NCI-H1048 (cell line): ENCODE results near the gene BICC1.
"Not testable (repeated sequence)": the region's sequence is repeated elsewhere in the genome, so short reads cannot be mapped to it uniquely, and the experiment has no call there.

ENCODE experiments used
- DNase-seq: peaks from one replicate; lab custom pipeline; 2025; lab: John Stamatoyannopoulos, UW

The BICC1 gene

DNA sequence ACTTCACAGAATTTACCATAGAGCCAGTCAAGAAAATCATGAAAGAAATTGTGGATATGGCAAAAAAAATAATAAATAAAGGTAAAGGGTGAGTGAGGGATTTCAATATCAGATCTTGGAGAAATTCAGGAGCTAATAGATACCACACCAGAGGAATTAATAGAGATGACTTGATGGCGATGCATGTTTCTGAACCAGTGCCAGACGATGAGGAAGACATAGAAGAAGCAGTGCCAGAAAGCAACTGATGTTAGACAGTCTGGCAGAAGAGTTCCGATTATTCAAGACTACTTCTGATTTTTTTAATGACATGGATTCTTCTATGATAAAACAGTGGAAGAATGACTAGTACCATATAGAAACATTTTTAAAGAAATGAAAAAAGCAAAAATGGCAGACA lies 314.7 kb downstream of the BICC1 start:
- DNase-seq: no peak

DNA sequence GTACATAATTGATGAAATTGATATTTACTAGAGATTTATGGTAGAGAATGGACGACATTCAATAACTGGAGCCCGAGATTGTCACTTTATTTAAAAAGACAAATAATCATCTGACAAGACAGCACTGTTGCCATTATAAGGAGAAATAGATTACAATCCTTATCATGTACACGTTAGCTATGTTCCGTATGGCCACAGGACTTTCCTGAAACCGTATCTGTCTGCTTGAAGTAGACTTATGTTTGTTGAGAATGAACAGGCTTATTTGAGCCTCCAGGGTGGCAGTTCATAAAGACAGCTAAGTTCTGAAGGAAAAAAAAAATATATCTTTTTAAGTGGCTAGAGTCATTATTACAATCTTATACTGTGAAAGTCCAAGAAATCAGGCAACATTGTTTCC lies 317.2 kb downstream of the BICC1 start:
- no peak for DNase-seq

GRCh38 chr10:58830697-58831096 lies 318.0 kb downstream of the BICC1 start:
- DNase-seq: no peak

DNA sequence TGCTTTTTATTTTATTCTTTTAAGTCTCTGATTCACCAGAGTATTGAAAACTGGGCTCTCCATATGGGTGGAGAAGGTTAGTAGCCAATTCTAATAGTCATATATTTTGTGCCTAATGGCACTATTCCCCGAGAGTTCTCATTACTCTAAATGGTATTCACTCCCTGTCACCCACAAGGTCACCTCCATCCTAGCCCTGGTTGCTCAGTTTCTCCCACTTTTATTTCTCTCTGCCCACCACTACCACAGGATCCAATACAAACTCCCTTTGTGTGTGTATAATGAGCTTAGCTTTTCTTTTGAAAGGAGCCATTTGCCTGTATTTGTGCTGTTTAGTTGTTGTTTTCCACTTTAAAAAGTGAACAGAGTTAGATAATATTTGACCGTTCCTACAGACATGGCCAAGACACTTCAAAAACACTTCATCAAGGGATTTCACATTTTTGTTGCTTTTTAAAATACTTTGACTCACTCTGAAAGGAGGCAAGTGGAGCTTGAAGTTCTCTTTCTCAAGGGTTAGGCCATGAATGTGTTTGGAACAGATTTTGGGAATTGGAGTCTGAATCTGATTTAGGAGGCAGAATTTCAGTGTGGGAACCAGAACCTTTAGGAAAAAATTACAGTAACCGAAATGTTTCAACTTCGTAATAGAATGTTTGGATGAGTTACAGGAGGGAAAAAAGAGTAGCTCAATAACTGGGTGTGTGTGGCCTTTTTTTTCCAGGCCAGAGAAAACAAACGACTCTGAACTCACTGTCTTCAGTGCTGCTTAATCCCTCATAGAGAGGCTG lies 321.3 kb downstream of the BICC1 start:
- no peak for DNase-seq

GRCh38 chr10:58836176-58836700 lies 323.6 kb downstream of the BICC1 start:
- no peak for DNase-seq

DNA sequence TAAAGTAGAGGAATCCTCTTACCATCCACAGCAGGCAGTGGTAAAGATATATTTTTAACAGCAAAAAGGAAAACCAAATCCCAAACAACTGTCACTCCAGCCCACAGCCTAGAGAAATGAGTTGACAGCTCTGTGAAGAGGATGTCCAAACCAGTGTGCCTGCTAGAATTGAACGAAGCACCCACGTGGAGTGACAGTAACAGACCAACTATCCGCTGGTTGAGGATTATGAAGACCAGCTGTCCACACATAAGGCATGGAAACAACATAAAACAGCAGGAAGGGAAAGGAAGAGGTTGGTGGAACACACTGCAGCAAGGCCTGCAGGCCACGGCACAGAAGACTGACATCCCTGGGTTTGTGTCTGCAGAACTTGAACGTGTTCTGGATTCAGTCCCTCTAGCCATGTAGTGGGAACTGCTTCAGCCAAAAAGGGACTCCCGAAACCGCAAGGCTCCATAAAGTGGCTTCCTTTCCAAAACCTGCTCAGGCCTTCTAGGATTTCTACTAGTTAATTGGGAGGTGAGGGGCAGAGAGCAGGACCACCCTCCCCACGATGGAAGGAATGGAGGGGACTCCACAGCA lies 324.4 kb downstream of the BICC1 start:
- no peak for DNase-seq

DNA sequence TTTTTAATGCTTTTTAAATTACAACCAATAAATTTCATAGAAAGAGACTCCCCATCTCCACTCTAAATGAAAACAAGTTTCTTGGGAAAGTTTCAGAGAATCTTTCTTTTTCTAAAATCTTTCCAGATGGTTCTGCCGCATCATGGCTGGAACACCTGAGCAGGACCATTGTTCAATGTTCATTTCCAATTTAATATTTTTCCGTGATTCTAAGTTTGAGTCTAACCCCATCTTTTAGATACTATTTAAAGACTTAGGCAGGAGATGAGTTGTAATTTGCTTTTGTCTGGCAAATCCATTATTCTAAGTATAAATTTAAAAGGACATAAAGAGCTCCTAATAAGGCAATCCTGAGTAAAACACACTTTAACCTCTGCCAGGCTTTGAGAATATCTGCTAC lies 325.2 kb downstream of the BICC1 start:
- DNase-seq: no peak

GRCh38 chr10:58838561-58839208 lies 326.0 kb downstream of the BICC1 start:
- DNase-seq: no peak

- no peak for DNase-seq
Observed at GRCh38 chr10:58839771-58840170, 327.1 kb downstream of the BICC1 start.

DNA sequence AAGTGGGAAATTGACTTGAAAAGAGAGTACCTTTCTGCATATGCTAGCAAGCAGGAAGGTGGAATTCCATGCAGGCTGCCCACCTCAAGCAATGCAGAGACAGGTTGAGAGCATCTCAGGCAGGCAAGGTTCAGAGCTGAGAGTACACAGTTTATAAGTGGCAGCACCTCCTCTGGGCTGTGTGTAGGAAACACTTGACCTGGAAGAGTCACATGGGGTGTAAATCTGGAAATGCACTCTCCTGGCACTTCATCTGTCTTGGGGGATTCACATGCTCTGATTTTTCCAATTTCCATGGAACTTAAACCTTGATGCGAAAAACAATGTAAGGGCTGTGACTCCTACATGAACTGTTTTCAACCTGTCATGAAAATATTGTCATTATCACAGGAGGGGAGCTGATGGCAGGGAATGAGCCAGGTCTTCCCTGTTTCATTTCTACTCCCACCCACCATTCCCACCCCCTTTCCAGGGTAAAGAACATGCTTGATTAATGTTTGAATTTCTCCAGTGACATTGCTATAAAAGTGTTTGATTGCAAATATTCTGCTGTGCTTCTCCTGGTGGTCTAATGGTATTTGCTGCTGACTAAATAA lies 328.3 kb downstream of the BICC1 start:
- no peak for DNase-seq

- DNase-seq: no peak
Observed at GRCh38 chr10:58842860-58843376, 330.2 kb downstream of the BICC1 start.

DNA sequence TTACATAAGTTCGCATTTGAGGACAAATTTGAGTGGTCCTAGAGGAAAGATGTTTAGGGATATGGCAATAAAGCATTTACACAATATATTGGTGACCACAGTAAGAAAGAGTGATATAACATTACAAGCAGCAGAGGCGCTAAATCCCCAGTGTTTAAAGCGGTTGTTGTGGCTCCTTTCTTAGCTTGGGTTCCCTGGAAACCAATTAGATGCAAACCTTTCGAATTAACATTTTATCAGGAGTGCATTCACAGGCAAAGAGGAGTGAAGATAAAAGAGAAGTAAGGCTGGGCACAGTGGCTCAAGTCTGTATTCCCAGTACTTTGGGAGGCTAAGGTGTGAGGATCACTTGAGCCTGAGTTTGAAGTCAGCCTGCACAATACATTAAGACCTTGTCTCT lies 331.1 kb downstream of the BICC1 start:
- no peak for DNase-seq

DNA sequence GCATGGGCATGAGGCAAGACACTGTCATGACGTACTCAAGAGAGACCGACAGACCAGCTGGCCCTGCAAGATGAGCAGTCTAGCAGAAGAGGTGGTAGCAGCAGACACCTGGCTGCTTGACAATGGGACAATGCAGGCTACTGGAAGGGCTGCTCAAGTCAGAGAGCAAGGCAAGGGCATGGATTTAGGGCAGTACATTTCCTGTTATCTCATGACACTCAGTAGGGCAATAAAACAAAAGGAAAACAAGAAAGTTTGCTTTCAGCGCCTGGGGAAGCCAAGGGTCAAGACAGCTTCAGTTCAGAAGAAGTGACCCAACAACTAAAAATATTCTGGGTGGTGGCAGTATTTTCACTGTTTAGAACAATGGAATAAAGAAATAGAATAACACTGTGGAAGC lies 332.0 kb downstream of the BICC1 start:
- DNase-seq: no peak

- no peak for DNase-seq
Observed at GRCh38 chr10:58846856-58847255, 334.2 kb downstream of the BICC1 start.

DNA sequence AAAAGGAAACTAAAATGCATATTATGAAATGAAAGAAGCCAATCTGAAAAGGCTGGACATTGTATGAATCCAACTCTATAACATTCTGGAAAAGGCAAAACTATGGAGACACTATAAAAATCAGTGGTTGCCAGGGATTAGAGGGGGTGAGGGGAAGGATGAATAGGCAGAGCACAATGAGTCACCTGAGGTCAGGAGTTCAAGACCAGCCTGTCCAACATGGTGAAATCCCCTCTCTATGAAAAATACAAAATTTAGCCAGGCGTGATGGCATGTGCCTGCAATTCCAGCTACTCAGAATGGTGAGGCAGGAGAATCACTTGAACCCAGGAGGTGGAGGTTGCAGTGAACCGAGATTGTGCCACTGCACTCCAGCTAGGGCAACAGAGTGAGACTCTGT lies 338.9 kb downstream of the BICC1 start:
- no peak for DNase-seq

DNA sequence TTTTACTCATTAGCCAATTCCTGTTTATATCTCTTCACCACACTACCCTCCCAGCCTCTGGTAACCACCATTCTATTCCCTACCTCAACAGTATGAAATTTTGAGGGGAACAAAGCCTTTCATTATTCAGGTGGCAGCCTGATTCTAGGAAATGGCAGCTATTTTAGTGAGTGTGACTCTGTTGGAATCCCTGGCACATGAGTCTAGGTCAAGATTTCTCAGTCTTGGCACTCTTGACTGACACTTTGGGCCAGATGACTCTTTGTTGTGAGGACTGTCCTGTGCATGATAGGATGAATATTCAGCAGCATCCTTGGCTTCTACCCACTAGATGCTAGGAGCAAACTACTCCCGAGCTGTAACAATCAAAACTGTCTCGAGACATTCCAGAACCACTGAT lies 341.0 kb downstream of the BICC1 start:
- no peak for DNase-seq

GRCh38 chr10:58854811-58855210 lies 342.1 kb downstream of the BICC1 start:
- no peak for DNase-seq

DNA sequence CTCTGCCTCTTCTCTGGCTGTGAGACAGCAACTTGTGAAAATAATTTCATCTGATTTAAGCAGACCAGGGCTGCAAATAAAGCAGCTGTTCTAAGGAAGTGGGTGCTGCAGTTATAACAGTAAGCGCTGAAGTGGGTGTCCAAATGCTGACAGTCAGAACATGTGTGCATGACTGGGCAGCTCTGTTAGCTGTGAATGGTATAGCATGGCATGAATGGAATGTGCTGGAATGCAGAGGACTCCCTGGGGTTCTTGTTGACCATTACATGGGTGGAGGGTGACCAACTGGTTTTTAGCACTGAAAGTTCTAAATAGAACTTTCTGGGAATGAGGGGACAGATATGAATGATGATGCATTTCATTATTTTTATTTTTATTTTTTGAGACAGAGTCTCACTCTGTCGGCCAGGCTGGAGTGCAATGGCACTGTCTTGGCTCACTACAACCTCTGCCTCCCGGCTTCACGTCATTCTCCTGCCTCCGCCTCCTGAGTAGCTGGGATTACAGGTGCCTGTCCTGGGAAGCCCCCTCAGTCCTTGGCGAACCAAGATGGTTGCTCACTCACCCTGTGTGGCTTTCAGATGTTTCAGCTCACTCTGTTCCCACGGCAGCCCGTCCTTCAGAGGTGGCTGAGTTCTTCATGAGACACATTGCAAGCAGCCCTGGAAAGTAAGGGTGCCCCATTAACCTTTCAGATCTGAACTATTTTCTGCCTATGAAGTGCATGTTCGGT lies 344.0 kb downstream of the BICC1 start:
- no peak for DNase-seq

GRCh38 chr10:58857251-58857805 lies 344.7 kb downstream of the BICC1 start:
- DNase-seq: no peak

DNA sequence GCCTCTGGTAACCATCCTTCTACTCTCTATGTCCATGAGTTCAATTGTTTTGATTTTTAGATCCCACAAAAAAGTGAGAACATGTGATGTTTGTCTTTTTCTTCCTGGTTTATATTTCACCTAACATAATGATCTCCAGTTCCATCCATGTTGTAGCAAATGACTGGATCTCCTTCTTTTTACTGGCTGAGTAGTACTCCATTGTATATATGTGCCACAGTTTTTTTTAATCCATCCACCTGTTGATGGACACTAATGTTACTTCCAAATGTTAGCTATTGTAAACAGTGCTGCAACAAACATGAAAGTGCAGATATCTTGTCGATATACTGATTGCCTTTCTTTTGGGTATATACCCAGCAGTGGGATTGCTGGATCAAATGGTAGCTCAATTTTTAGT lies 345.5 kb downstream of the BICC1 start:
- DNase-seq: not testable (repeated sequence)

- no peak for DNase-seq
Observed at GRCh38 chr10:58859526-58859925, 346.9 kb downstream of the BICC1 start.

- no peak for DNase-seq
Observed at GRCh38 chr10:58867683-58868082, 355.0 kb downstream of the BICC1 start.
